Breast epithelium (tissue), 3 donors: ENCODE results near the gene STX10.

Source experiments
- CTCF ChIP-seq, 3 donors: fragments of 450-650 bp; IDR thresholded peaks; one replicate each; pipeline ENCODE4 v1.5.1; 2016 to 2017; ENCODE audit warnings: antibody characterized with exemption in 3 of 3, mild to moderate bottlenecking in 3 of 3, moderate library complexity in 3 of 3
- POLR2AphosphoS5 ChIP-seq, 3 donors: sonication (generic); formaldehyde crosslinking; IDR thresholded peaks; one replicate each; pipeline ENCODE4 v1.6.1; 2017; ENCODE audit warnings: antibody characterized with exemption in 3 of 3

GRCh38 chr19:13098277-13099072 is 51.7 kb downstream of the STX10 start:
- TF ChIP-seq CTCF (IDR thresholded peaks at IDR 0.05) (no peak), POLR2AphosphoS5 (IDR thresholded peaks at IDR 0.05) (no peak)
